ENCODE results near the gene MED13L.
"Not testable (repeated sequence)": the region's sequence is repeated elsewhere in the genome, so short reads cannot be mapped to it uniquely, and the experiment has no call there.

Gene MED13L

GRCh38 chr12:116144384-116144783 lies 133.1 kb downstream of the MED13L start:
- no peak for DNase-seq

- DNase-seq = no peak
These were observed 133.6 kb downstream of the MED13L start for GRCh38 chr12:116143909-116144308.

GRCh38 chr12:116142936-116143898 lies 134.3 kb downstream of the MED13L start:
- DNase-seq = no peak

GRCh38 chr12:116141833-116142162 lies 135.7 kb downstream of the MED13L start:
- no peak for DNase-seq

GRCh38 chr12:116141110-116141832 lies 136.2 kb downstream of the MED13L start:
- DNase-seq = no peak

- DNase-seq = no peak
These were observed 137.0 kb downstream of the MED13L start for GRCh38 chr12:116140529-116140928.

- no peak for DNase-seq
These were observed 138.7 kb downstream of the MED13L start for GRCh38 chr12:116138781-116139180.

- no peak for DNase-seq
These were observed 139.1 kb downstream of the MED13L start for GRCh38 chr12:116138364-116138763.

GRCh38 chr12:116137318-116137717 lies 140.2 kb downstream of the MED13L start:
- DNase-seq = no peak

- no peak for DNase-seq
These were observed 141.2 kb downstream of the MED13L start for GRCh38 chr12:116136340-116136739.

GRCh38 chr12:116135209-116135930 lies 142.1 kb downstream of the MED13L start:
- no peak for DNase-seq

GRCh38 chr12:116133636-116134214 lies 143.8 kb downstream of the MED13L start:
- no peak for DNase-seq

GRCh38 chr12:116133149-116133548 lies 144.3 kb downstream of the MED13L start:
- no peak for DNase-seq

- not testable (repeated sequence) for DNase-seq
These were observed 145.5 kb downstream of the MED13L start for GRCh38 chr12:116131987-116132386.

GRCh38 chr12:116131176-116131575 lies 146.3 kb downstream of the MED13L start:
- DNase-seq = no peak

- DNase-seq = no peak
These were observed 147.1 kb downstream of the MED13L start for GRCh38 chr12:116130431-116130830.

GRCh38 chr12:116128779-116129178 lies 148.7 kb downstream of the MED13L start:
- no peak for DNase-seq

- DNase-seq = no peak
These were observed 149.6 kb downstream of the MED13L start for GRCh38 chr12:116127859-116128258.

- DNase-seq = no peak
These were observed 150.9 kb downstream of the MED13L start for GRCh38 chr12:116126610-116127009.

GRCh38 chr12:116125956-116126566 lies 151.4 kb downstream of the MED13L start:
- no peak for DNase-seq

GRCh38 chr12:116125084-116125483 lies 152.4 kb downstream of the MED13L start:
- no peak for DNase-seq

- DNase-seq = peak; percentile 24
These were observed 153.8 kb downstream of the MED13L start for GRCh38 chr12:116123451-116124258.

Measured in CD4-positive, alpha-beta T cell treated with Interleukin-15 for 1 hour (primary cell).